HG02610 (cell line): ENCODE measurements around the gene UBAC2.
A peak's percentile ranks its signal among the peaks of the same experiment; 100 is the strongest.

Experiments
- ATAC-seq: cut with Tn5 transposase; IDR thresholded peaks from one replicate; pipeline ENCODE4 v1.9.1; 2021; ENCODE audit warnings: mild to moderate bottlenecking, moderate library complexity; ENCODE audit not compliant: unreplicated experiment

UBAC2 gene

DNA sequence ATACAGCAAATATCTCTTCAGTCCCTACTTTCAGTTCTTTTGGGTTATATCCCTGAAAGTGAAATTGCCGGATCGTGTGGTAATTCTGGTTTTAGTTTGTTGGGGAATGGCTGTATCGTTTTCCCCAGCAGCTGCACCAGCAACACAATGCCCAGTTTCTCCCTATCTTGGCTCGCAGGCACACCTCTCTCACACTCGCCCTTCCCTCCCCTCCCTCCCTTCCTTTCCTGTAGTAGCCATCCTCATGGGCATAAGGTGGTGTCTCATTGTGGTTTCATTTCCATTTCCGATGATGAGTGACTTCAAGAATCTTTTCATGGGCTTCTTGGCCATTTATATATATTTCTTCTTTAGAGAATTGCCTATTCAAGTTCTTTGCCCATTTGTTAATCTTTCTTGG, 66.2 kb downstream of the UBAC2 start:
- ATAC-seq, result no peak

DNA sequence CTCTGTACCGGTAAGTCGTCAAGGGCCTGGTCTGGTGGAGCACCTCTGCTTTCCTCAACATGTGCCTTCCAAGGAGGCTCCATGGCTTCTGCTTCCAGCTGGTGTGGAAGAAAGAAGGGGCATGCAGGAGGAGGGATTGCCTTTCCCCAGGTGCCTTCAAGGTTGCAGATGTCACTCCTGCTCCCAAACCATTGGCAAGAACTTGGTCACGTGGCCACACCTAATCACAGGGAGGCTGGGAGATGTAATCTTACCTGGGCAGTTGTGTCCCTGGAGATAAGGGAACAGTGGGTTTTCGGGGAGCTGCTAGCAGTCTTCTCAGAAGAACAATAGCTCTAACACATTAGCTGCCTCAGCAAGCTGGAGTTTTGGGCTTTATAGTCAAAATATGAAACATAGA, 67.3 kb downstream of the UBAC2 start:
- no peak for ATAC-seq

DNA sequence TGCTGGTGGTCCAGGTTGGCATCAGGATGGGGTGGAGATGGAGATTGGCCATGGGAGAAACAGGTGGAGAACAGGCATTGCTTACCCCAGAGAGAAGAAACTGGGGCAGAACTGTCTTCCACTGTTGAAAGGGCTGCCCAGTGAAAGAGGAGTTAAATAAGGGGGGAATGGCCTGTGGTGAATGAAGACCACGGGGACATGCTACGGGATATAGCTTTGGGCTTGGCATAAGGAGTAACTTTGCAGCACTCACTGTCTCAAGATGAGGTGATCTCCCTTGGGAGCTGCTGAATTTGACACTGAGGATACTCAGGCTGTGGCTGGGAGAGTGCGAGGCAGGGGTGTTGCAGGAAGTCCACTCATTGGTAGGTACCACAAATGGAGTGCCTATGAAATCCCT, 68.2 kb downstream of the UBAC2 start:
- ATAC-seq, result no peak

DNA sequence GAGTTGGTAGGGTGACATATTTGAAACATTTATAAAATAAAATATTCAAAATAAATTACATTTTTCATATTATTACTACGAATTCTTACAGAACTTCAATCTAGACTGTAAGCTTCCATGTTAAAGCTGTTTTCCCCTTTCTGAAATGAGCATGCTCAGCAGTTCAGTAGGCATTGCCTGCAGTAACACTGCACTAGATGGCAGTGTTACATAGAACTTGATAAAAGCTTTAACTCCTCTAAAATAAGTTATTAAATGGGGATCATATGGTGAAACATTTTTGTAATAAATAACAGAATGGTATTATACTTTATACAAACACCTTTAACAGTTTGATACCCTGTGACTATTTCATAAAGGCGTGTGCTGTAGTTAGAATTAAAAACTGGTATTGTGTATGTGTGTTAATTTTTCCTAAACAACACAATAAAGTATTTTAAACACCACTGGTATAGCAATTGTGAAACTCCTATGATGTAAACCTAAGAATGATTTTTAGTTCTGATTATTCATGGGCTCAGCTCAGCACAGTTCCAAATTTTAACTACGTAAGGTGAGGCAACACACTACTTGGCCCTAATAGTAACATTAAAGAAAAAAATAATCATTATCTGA, 69.1 kb downstream of the UBAC2 start:
- peak; percentile 73 for ATAC-seq

DNA sequence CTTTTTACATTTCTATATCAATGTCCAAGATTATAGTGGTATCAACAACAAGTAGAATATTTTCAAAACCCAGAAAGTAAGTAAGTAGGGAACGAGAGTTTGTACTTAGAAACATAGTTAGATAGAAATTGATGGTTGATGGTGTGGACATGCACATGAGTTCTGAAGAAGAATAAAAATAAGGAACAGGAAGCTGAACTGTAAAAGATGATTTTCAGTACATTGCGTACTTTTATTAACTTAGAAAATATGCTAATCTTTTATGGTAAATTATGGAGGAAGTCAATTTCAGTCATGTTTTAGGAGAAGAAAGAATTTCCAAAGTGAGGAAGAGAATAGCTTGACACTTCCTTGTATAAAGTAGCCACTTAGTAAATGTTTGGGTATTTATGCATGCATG, 69.9 kb downstream of the UBAC2 start:
- no peak for ATAC-seq

DNA sequence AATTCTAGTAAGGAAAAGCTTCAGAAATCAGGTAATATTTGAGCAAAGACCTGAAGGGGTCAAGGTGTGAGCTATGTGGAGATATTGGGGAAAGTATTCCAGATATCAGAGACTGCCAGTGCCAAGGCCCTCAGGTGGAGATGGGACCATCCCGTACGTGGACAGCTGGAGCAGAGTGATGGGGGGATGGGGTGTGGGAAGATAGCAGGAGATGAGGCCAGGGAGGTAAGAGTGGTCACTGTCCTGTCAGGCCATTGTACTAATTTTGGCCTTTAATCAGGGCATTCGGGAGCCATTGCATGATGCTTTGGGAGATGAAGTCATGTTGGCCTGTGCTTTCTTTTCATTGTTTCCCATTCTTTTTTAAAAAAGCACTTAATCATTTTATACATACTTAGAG, 70.6 kb downstream of the UBAC2 start:
- ATAC-seq, result no peak

DNA sequence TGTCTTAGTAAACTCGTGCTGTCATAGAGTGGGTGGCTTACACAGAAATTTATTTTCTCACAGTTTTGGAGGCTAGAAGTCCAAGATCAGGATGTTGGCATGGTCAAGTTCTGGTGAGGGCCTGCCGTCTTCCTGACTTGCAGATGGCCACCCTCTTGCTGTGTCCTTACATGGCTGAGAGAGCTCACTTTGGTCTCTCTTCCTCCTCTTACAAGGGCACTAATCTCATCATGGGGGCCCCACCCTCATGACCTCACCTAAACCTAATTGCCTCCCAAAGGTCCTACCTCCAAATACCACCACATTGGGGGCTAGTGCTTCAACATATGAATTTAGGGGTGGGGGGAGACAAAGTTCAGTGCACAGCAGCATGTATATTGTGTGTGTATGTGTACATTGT, 71.8 kb downstream of the UBAC2 start:
- ATAC-seq, result no peak

DNA sequence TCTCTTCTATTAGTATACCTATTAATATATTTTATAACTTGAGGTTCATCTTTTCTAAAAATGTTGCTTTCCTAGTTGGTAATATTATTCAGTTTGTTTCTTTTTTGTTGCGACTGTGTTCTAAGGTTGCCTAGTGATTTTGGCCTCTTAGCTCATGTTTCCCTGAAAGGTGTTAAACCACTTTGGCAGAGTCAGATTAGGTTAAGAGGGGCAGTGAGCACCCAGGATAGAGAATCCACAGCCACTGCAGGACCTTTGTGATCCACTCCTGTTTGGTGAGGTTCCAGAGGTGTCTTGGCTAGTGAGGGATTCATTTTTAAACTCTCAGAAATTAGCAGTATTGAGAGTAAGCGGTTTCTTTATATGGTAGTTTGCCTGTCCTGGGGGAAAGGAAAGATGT, 72.5 kb downstream of the UBAC2 start:
- ATAC-seq, result no peak

DNA sequence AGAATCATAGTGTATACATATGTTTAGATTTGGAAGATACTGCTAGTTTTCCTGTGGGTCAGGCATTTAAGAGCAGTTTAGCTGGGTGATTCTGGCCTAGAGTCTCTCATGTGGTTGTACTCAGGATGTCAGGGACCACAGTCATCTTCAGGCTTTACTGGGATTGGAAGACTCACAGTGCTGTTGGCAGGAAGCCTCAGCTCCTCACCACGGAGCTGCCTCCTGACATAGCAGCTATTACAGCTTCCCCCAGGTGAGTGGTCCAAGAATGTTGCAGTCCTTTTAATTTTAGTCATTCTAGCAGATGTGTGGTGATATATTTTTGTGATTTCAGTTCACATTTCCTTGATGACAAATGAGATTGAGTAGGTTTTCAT, 74.4 kb downstream of the UBAC2 start:
- ATAC-seq, result peak; percentile 60

DNA sequence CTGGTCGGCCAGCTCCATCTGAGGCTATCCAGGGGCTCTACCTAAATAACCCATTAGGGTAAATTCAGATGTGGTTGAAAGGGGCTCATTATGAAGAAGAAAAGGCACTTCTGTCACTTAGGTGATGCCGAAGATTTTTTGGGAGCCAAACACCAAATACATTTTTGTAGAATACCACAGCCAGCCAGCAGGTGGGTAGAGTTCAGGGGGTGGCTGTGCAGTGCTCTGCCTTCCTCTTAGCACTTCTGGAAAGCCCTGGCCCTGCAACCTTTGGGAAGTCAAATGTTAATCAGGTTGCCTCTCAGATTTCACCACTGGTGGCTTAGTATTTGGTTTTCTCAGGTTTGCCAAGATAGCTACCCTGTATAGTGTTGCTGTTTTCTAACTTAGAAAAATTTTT, 76.1 kb downstream of the UBAC2 start:
- ATAC-seq, result no peak

DNA sequence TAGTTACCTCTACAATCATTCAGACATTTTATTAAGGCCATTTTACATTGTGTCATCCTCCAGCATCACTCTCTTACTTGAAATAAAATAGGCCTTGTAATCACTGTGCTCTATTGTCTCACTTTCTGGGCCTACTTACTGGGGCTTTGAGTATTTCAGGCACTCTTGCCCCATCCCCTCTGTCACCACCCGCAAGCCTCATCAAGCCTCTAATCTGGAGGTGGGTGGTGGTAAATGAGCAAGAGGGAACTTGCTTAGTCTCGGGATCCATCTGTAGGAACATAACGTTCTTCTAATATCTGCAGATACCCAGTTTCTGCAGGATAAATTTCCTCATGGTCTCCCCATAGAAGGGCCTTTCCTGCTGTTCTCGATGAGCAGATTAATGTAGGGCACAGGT, 77.0 kb downstream of the UBAC2 start:
- no peak for ATAC-seq

DNA sequence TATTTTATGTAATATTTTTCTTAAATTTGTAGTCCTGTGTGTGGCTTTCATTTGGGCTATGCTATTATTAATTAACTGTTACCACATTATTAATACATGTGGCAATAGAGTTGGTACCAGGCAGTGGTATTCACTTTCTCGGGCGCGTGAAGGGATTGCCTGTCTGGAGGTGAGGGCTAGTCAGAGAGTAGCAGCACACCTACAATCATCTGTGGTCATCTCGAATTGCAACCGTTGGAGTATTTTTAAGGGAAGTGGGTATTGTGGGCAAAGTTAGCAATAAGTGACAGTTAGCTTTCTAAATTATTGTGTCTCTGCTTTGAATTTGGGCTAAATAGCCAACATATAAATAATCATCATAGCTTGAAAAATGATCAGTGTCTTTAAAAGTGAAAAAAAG, 77.5 kb downstream of the UBAC2 start:
- no peak for ATAC-seq

DNA sequence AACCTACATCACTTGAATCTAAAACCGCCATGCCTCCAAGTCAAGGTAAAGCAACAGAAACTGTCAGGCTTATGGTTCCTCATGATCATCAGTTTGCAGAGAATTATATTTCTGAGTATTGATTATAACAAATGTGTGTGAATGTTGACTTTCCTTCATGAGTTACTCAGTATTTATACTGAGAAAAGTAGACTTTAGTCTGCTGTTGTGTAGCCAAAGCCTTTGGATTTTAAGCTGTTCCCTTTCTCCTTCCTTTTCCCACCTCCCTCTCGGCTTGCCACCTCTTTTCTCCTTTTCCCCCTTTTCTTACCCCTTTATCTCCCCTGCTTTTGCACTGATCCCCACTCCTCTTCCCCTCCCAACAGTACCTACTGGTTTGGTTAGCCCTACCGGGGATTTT, 78.2 kb downstream of the UBAC2 start:
- ATAC-seq, result no peak

DNA sequence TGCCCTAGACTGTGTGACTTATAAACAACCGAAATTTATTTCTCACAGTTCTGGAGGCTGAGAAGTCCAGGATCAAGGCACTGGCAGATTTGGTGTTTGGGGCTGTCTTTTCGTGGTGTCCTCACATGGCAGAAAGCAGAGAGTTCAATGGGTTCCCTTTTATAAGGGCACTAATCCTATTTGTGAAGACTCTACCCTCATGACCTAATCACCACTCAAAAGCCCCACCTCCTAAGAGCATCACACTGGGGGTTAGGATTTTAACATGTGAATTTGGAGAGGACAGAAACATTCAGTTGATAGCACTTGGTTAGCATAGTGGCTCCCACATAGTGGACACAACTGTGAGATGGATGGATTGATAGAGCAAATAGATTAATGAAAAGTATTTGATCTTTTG, 79.0 kb downstream of the UBAC2 start:
- ATAC-seq, result no peak

DNA sequence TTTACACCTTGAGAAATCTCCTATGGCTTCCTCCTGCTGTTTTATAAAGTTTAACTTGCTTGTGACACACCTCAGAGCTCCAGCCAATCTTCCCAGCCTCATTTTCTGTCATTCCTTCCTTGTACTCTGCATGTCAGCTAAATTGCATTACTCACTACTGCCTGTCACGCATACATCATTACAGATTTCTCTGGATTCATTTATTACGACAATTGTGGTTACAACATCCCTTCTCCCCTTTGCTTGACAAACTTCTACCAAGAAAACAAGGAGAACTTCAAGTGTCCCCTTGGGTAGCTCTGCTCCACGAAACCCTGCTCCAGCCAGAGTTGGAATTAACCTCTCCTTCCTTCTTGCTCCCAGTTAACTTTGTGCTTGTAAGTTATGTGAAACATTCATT, 79.5 kb downstream of the UBAC2 start:
- no peak for ATAC-seq

DNA sequence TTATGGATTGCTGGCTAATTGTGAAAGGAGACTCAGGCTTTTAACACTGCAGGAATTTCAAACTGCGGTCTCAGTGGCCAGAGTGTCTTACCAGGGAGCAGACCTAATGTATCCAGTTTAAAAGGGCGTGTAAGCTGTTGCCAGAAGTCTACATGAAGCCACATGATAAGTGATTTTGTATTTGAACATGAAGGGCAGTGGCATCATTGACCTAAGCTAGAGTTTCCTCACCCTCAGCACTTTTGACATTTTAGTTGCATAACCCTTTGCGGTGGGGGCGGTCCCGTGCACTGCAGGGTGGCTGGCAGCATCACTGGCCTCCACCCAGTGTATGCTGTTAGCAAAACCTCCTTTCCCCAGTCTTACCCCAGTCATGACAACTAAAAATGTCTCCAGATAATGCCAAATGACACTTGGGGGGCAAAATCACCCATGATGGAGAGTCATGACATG, 81.2 kb downstream of the UBAC2 start:
- ATAC-seq, result peak; percentile 75

DNA sequence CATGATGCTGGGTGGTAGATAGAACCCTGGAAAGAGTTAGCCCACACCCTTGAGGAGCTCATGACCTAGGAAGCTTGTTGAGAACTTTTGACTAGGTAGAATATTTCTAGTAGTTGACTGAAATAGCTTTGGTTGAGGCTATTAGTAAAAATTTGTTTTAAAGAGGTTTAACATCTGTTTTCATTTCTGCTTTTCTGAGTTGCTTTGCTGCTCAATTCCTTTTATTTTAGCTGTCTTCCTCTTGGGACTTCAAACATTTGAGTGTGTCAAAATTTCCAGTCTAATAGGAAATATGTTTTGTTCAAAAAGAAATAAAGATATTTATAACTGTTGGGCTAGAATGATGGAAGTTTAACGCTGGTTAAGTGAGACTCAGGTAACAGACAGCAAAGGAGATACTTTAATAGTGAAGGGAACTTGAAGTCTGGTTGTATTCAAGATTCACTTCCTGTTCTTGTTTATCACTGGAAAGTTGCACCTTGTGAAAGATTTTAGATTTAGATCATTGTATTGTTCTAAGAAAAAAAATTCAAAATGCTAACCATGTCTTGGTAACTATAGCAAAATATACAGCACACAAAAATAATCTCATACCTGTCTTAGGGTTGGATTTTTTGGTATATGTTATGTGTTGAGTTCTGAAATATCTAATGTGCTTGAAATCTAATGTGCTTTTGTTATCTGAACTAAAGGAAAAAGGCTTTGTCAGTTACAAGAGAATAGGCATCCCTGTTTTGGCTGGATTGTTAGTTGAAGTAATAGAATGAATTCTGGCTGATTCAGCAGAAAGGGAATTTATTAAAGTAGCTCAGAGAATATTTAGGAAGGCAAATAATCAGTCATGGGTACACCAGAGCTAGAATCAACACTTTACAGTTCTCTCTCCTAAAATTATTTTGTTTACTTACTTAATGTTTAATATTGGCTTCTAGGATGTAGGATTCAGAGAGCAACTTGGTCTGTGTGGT, 81.9 kb downstream of the UBAC2 start:
- peak; percentile 60 for ATAC-seq

DNA sequence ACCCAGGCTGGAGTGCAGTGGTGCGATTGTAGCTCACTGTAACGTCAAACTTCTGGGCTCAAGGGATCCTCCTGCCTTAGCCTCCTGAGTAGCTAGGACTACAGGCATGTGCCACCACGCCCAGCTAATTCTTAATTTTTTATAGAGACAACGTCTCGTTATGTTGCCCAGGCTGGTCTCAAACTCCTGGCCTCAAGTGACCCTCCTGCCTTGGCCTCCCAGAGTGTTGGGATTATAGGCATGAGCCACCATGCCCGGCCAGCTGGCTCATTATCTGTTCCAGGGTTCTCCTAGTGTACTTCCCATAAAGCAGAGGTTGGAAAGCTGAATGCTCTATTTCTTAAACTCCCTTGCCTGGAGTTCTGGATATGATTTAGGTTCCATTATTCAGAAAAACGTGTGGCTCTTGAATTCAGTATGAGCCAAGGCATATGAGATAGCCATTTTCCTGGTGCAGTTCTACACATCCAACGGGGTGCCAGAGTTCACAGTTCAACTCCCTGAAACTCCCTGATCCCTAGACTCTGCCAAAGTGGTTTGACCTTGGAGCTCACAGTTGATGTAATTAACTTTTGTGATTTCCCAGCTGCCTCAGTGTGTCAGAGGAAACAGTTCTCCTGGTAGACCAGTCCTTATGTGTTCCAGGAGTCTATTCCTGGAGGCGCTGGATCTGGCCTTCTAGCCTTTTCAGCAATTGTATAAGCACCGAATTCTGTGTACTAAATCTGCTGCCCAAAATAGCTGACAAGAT, 85.0 kb downstream of the UBAC2 start:
- no peak for ATAC-seq

DNA sequence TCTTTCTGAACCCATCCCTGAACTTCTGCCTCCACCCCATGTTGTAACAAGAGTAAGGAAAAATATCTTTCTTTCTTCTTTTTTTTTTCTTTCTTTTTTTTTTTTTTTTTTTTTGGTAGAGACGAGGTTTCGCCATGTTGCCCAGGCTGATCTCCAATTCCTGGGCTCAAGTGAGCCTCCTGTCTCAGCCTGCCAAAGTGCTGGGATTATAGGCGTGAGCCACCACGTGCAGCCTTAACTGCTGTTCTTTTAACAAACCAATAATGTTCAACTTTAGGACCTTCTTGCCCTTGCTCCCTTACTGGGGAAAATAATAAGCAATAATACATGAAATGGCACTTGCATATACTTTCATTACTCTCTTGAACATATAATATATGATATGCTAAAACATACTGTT, 86.9 kb downstream of the UBAC2 start:
- ATAC-seq, result no peak

DNA sequence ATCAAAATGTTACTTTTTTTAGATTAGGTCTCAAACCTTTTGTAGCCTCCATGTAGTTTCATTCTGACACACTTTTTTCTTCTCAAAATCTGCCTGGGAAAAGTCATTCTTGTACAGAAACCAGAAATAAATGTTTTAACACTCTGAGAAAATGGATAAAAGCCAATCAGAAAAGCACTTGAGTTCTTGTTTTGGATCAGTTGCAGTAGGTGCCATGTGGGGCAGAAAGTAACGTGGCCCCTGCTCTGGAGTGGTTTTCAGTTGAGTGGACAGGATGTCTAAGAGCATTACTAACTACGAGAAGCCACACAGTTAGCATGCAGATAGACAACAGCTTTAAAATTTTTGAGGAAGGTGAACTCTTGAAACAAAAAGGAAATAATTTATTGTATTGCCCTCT, 87.4 kb downstream of the UBAC2 start:
- ATAC-seq, result peak; percentile 93

DNA sequence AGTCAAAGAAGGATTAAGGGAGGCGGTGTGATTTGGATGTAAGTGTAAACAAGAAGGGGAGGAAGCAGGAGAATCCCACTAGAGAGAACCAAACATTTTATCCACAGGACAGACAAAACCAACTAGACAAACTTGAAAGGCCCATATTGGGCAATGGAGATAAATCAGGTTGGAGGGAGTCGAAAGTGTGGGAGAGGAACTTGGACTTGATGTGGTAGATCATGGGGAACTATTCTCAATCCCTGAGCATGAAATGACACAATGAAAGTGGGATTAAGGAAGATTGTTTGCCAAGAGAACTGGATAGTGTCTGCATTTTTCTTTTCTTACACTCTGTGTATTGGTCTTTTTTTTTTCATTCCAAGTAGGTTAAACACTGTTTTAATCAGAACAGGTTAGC, 88.6 kb downstream of the UBAC2 start:
- ATAC-seq, result no peak
